H4 (cell line): ENCODE results near the gene OR2F2. TPM values are rescaled to one million over a fixed set of nuclear protein-coding genes. Genes with fewer than 3 reads are reported as not detected.

Experiments used
- DNase-seq: peaks from one replicate; pipeline ENCODE4 v3.0.0-alpha.2; 2015; ENCODE audit warnings: low spot score
- total RNA-seq: library from RNA; depleted of rRNA; stranded (reverse); fragments of >200 nt; shearing (Covaris generic); gene quantifications from 2 replicates; pipeline ENCODE4 v1.2.3, GENCODE V29; 2014; rRNA removed

Gene OR2F2, protein sequence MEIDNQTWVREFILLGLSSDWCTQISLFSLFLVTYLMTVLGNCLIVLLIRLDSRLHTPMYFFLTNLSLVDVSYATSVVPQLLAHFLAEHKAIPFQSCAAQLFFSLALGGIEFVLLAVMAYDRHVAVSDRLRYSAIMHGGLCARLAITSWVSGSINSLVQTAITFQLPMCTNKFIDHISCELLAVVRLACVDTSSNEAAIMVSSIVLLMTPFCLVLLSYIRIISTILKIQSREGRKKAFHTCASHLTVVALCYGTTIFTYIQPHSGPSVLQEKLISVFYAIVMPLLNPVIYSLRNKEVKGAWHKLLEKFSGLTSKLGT
- total RNA-seq: not detected in 2 replicates

DNA sequence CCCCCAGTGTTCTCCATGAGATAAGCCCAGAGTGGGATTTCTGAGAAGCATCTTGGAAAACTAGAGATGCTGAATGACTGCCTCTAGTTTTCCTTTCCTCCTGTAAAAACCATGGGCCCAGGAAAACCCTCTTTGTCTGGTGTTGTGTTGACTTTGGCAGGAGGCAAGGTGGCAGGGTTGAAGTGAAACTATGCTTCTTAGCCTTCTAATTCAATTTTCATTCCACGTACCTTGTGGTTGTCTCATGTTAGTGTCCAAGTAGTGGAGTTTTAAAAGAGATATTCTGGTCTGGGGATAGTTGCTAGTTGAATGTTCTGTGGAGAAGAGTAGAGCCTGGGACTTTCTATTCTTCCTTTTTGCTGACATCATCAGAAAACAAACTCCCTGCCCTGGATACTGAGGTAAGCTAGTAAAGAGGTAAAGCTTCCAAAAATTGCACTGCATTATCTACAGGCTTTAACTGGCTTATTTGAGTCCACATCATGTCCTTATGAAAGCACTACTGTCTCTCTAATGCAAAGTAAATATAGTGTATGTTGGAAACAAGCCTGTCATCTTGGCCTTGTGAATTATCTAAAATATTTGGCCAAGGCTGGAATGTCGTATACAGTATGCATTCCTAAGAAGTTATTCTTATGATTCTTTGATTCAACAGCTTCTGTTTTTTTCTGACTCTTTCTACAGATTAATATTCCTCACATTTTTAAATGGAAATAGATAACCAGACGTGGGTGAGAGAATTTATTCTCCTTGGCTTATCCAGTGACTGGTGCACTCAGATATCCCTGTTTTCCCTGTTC is at the start of gene OR2F2:
OR2F2 (plus strand) TSS at position 708 of the 800 bp plus-strand sequence; CDS start at position 708, 0 bp downstream.
- no peak for DNase-seq

GRCh38 chr7:143885951-143886350 is 49.1 kb upstream of the OR2F2 start:
- DNase-seq: no peak

GRCh38 chr7:143886826-143887477 is 48.1 kb upstream of the OR2F2 start:
- DNase-seq: no peak

- DNase-seq: no peak
Measured at GRCh38 chr7:143889068-143889467, 46.0 kb upstream of the OR2F2 start.

DNA sequence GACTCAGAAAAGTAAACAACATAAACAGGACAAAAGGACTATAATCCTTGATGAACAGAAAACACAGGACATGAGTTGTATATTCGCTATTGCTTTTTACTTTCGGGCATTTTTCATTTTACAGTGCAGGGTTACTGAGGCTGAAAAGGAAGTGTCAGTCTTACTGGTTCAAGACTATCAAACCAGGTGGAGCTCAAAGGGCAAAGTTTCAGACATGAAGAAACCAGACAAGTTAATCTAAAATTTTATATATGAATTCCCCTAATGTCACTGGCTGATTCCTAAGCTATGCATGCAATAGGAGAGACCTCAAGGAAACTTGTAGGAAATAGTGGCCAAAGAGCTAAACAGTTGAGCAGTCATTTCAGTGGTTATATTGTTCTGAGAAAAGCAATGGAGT is 44.5 kb upstream of the OR2F2 start:
- no peak for DNase-seq

DNA sequence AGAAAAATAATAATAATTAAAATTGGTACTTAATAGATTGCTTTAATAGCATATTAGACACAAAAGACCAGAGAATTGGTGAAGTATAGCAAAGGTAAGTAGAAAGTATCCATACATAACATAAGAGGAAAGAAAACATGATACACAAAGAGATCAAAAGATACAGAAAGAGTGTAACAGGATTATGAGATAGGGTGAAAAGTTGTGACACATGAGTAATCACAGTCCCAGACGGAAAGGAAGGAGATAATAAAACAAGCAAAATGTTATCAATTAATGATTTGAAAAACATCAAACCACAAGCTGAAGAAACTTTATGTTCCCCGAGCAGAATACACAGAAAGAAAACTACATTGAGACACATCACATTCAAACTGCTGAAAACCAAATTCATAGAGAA is 43.6 kb upstream of the OR2F2 start:
- DNase-seq: no peak

DNA sequence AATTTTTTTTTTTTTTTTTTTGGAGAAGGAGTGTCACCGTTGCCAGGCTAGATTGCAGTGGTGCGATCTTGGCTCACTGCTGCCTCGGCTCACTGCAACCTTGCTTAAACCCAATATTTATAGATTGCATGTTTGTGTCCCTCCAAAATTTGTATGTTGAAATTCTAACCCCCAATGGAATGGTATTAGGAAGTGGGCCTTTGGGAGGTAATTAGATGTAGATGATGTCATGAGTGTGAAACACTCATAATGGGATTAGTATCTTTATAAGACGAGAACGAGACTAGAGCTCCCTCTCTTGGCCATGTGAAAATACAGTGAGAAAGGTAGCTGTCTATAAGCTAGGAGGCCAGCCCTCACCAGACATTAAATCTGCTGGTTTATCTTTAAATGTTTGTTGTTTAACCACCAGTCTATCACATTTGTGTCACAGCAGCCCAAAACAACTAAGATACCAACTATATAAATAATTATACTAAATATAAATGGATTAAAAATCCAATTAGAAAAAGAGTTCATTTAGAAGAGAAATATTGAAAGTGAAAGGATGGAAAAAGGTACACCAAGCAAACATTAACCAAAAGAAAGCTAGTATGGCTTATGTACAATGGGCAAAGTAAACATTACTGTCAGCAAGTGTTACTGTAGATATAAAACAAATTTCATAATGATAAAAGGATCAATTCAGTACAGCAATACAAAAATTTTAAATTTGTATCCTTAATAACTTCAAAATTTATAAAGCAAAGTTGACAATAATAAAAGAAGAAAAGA is 42.3 kb upstream of the OR2F2 start:
- DNase-seq: no peak

DNA sequence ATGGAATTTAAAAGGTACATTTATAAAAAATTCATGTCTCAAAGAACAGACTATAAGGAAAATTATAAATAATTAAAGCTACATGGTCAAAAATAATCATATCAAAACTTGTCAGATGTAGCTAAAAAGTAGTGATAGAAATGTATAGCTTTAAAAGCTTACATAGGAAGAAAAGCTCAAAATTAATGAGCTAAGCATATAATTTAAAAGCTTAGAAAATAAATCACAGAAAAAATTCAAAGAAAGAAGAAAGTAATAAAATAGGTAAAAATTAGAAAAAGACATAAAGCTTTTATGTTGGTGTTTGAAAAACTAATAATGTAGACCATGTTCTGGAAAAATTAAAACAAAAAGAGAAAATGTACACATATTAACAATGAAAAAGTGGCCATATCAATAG is 38.4 kb upstream of the OR2F2 start:
- no peak for DNase-seq

GRCh38 chr7:143898810-143899209 is 36.2 kb upstream of the OR2F2 start:
- no peak for DNase-seq

GRCh38 chr7:143900230-143900766 is 34.7 kb upstream of the OR2F2 start:
- no peak for DNase-seq

GRCh38 chr7:143901332-143901667 is 33.7 kb upstream of the OR2F2 start:
- no peak for DNase-seq

GRCh38 chr7:143901668-143902331 is 33.2 kb upstream of the OR2F2 start, which contains the start of gene TCAF1:
TCAF1 (minus strand) TSS chr7:143902176; CDS start chr7:143876608, 25,568 bp downstream.
- DNase-seq: peak; percentile 93

DNA sequence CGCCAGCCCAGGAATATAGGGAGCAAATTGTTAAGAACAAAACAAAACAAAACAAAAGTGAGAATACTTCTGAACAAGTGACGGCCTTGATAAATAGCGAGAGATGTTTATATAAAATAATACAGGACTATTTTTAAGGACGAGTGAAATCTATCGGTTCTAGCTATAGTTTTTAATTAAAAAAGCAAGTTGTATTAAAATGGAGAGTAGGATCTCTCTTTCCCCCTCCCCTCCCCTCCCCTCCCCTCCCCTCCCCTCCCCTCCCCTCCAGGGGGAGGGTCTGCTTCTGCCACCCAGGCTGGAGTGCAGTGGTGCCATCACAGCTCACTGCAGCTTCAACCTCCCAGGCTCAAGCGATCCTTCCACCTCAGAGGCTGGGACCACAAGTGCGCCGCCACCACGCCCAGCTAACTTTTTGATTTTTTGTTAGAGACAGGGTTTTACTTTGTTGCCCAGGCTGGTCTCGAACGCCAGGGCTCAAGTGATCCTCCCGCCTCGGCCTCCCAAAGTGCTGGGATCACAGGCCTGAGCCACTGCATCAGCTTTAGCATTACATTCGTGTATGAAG is 32.6 kb upstream of the OR2F2 start:
- DNase-seq: no peak

GRCh38 chr7:143905509-143905908 is 29.5 kb upstream of the OR2F2 start:
- no peak for DNase-seq

- no peak for DNase-seq
Measured at GRCh38 chr7:143906151-143906550, 28.9 kb upstream of the OR2F2 start.

DNA sequence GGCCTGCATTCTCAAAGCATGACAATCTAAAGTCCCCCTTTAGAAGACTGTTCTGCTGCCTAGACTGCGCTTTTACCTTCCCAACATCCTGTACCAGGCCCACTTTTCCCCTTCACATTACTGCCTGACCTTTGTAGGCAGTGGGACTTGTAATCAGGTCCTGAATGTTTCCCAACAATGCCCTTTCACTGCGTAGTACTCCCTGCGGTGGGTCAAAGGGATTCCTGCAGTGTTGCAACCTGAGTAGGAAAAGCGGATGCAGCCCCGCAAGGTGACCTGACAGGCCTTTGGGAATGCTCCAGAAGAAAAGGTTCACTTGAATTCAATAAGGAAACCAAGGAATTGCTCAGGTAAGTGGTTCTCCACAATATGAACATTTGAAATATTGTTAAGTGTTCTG is 28.1 kb upstream of the OR2F2 start:
- DNase-seq: no peak

DNA sequence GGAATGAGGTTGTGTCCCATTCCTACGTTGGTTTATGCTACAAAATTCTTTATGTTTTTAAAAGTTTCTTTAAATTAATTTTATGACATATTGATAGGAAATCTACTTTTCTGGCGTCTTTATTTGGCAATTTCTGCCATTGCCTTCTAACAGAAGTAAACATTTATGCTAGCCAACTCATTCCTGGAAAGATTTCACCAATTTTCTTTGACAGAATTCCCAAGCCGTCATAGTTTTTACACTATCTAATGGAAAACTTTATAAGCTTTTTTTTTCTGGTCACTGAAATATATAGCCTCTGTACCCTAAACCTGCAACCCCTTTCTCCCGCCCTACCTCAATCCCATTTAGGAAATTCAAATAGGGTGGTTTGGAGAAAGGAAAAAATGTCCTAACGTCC is 26.9 kb upstream of the OR2F2 start:
- no peak for DNase-seq

GRCh38 chr7:143909863-143910262 is 25.2 kb upstream of the OR2F2 start:
- no peak for DNase-seq

- DNase-seq: no peak
Measured at GRCh38 chr7:143910473-143911248, 24.4 kb upstream of the OR2F2 start.
